Stomach (tissue), 9 donors: ENCODE results near the gene TRIM38. TPM values are rescaled to one million over a fixed set of nuclear protein-coding genes. Genes with fewer than 3 reads are reported as not detected.

Source experiments
- DNase-seq, 2 donors: peaks; one replicate each; pipeline versions ENCODE4 v3.0.0 to v3.0.0-alpha.2; 2013 to 2019
- H3K27ac ChIP-seq, 5 donors: fragments of 200-600 bp in 4 of 5; sonication (generic) in 4 of 5; one replicate each; pipeline ENCODE4 v1.5.1; 2013 to 2019; ENCODE audit warnings: mild to moderate bottlenecking in 1 of 5, moderate library complexity in 1 of 5
- H3K27me3 ChIP-seq, 3 donors: fragments of 200-600 bp; sonication (generic); one replicate each; pipeline ENCODE4 v1.5.1; 2017 to 2019; ENCODE audit warnings: mixed run types in 1 of 3
- H3K36me3 ChIP-seq, 4 donors: fragments of 200-600 bp; sonication (generic); 1 replicate in 3 of 4; 2 replicates in 1 of 4; pipeline ENCODE4 v1.5.1; 2016 to 2019
- H3K4me1 ChIP-seq, 4 donors: fragments of 200-600 bp; sonication (generic); one replicate each; pipeline ENCODE4 v1.5.1; 2016 to 2019
- H3K4me3 ChIP-seq, 4 donors: fragments of 200-600 bp; sonication (generic) in 3 of 4; one replicate each; pipeline ENCODE4 v1.5.1; 2016 to 2019; ENCODE audit warnings: mild to moderate bottlenecking in 1 of 4
- H3K9me3 ChIP-seq, 4 donors: fragments of 200-600 bp; sonication (generic); one replicate each; pipeline ENCODE4 v1.5.1; 2016 to 2019
- CTCF ChIP-seq, 7 experiments: fragments of 450-650 bp in 4 of 7; fragments of 200-600 bp in 3 of 7; sonication (generic) in 3 of 7; IDR thresholded peaks; one replicate each; pipeline ENCODE4 v1.5.1; 2016 to 2019; ENCODE audit warnings: antibody characterized with exemption in 7 of 7, control low read depth in 2 of 7, mild to moderate bottlenecking in 1 of 7
- EP300 ChIP-seq: sonication (generic); formaldehyde crosslinking; IDR thresholded peaks from one replicate; pipeline ENCODE4 v1.6.1; 2017; ENCODE audit warnings: antibody characterized with exemption
- POLR2A ChIP-seq, 4 donors: fragments of 450-650 bp; IDR thresholded peaks; one replicate each; pipeline ENCODE4 v1.6.1; 2016; ENCODE audit warnings: antibody characterized with exemption in 4 of 4, control low read depth in 2 of 4, mild to moderate bottlenecking in 1 of 4, moderate library complexity in 1 of 4
- POLR2AphosphoS5 ChIP-seq, 3 donors: sonication (generic); formaldehyde crosslinking; IDR thresholded peaks; one replicate each; pipeline ENCODE4 v1.6.1; 2016; ENCODE audit warnings: antibody characterized with exemption in 3 of 3
- WGBS, 5 donors: extraction: QIAGEN DNeasy Blood & Tissue Kit in 3 of 5; methylation state at CpG; one replicate each; pipeline versions ENCODE4 v1.1.5 to v1.1.7; 2013 to 2018; 5-methylcytosine and 5-hydroxymethylcytosine counted together
- intact Hi-C: fragments of 100-400 bp; cut with DNase I; formaldehyde crosslinking; loops from one replicate; pipeline ENCODE4 v1.15.1; 2023; ENCODE audit warnings: low total_unique reads
- polyA plus RNA-seq, 3 donors: library from polyadenylated mRNA; stranded (reverse); fragments of 200-250 nt; gene quantifications; one replicate each; pipeline ENCODE4 v1.2.3, GENCODE V29; 2013
- total RNA-seq, 5 donors: library from RNA; depleted of rRNA; stranded (reverse); fragments of >200 nt; gene quantifications; one replicate each; pipeline versions ENCODE4 v1.1.0 to v1.2.3, GENCODE V29; 2014 to 2016
- donor health status: healthy with polysubstance abuse.
- donor health status: Bipolar disorder and iron deficiency.
- donor health status: healthy.

Gene TRIM38
- total and polyA plus RNA-seq, 8 donors, result 3.7 to 11.3 (median 6.0) TPM

GRCh38 chr6:25972902-25973301 lies 10.3 kb downstream of the TRIM38 start:
- peaks cover 30 to 100% (median 99%) of the 10 kb centered on the region in 4 donors for H3K36me3 ChIP-seq
- H3K4me1 ChIP-seq, result peaks cover 14 to 68% (median 44%) of the 10 kb centered on the region in 4 donors
- no peak overlapping the region for H3K27ac ChIP-seq
- H3K9me3 ChIP-seq, result no peaks in the 10 kb centered on the region
- 84 to 93% (median 85%) methylated on average over 5 of the region's 5 CpGs for WGBS, 5 donors
- intact Hi-C loops, result no loop called here
- no peak for DNase-seq
- H3K4me3 ChIP-seq, result no peak overlapping the region
- no peak for TF ChIP-seq POLR2AphosphoS5 (IDR thresholded peaks at IDR 0.05)
- TF ChIP-seq CTCF (IDR thresholded peaks at IDR 0.05), result no peak
- TF ChIP-seq POLR2A (IDR thresholded peaks at IDR 0.05), result no peak
- TF ChIP-seq EP300, result no peak
- no peaks in the 10 kb centered on the region for H3K27me3 ChIP-seq

- Histone ChIP-seq H3K27me3 (no peaks in the 10 kb centered on the region), H3K9me3 (no peaks in the 10 kb centered on the region), H3K27ac (peak overlapping the region in 2 of 5 donors; percentile 2 to 11), H3K36me3 (peaks cover 37 to 100% (median 99%) of the 10 kb centered on the region in 4 donors), H3K4me3 (no peak overlapping the region), H3K4me1 (peaks cover 13 to 60% (median 34%) of the 10 kb centered on the region in 4 donors)
- TF ChIP-seq CTCF (IDR thresholded peaks at IDR 0.05) (no peak), POLR2AphosphoS5 (IDR thresholded peaks at IDR 0.05) (peak in 2 of 3 donors; percentile 70 to 91)
- peak; percentile 30 to 34 for DNase-seq
- WGBS, 5 donors, result 60 to 80% (median 73%) methylated on average over 2 of the region's 2 CpGs
- intact Hi-C loops, result no loop called here
Measured at GRCh38 chr6:25973923-25974555, 11.4 kb downstream of the TRIM38 start.

GRCh38 chr6:25975923-25976560 lies 13.4 kb downstream of the TRIM38 start:
- 92 to 94% (median 93%) methylated on average over 5 of the region's 5 CpGs for WGBS, 5 donors
- Histone ChIP-seq H3K27ac (no peak overlapping the region), H3K9me3 (no peaks in the 10 kb centered on the region), H3K4me3 (no peak overlapping the region), H3K36me3 (peaks cover 38 to 100% (median 95%) of the 10 kb centered on the region in 4 donors), H3K4me1 (peaks cover 8 to 48% (median 26%) of the 10 kb centered on the region in 4 donors), H3K27me3 (no peaks in the 10 kb centered on the region)
- no peak for TF ChIP-seq EP300
- TF ChIP-seq CTCF (IDR thresholded peaks at IDR 0.05), result no peak
- no peak for TF ChIP-seq POLR2AphosphoS5 (IDR thresholded peaks at IDR 0.05)
- no peak for TF ChIP-seq POLR2A (IDR thresholded peaks at IDR 0.05)
- intact Hi-C loops, result no loop called here
- DNase-seq, result no peak

- H3K36me3 ChIP-seq, result peaks cover 42 to 100% (median 92%) of the 10 kb centered on the region in 4 donors
- 94 to 100% (median 100%) methylated on average over 2 of the region's 2 CpGs for WGBS, 5 donors
- no peak for TF ChIP-seq EP300
Measured at GRCh38 chr6:25980935-25981334, 18.3 kb downstream of the TRIM38 start.

More at GRCh38 chr6:25980935-25981334, 18.3 kb downstream of the TRIM38 start:
- Histone ChIP-seq H3K9me3 (no peaks in the 10 kb centered on the region), H3K27ac (no peak overlapping the region), H3K27me3 (no peaks in the 10 kb centered on the region), H3K4me3 (no peak overlapping the region), H3K4me1 (peaks cover 0 to 13% (median 0%) of the 10 kb centered on the region in 4 donors)
- intact Hi-C loops, result no loop called here
- DNase-seq, result no peak
